Measurements from ENCODE around the gene C12orf57. TPM values are rescaled to one million over a fixed set of nuclear protein-coding genes. Genes with fewer than 3 reads are reported as not detected.

Gene C12orf57
- total and polyA plus RNA-seq, 2 of the 13 experiments (the other 11 are each of a cell fraction or from before 2014, with no cell fraction given), result 84.0 to 287 TPM

DNA sequence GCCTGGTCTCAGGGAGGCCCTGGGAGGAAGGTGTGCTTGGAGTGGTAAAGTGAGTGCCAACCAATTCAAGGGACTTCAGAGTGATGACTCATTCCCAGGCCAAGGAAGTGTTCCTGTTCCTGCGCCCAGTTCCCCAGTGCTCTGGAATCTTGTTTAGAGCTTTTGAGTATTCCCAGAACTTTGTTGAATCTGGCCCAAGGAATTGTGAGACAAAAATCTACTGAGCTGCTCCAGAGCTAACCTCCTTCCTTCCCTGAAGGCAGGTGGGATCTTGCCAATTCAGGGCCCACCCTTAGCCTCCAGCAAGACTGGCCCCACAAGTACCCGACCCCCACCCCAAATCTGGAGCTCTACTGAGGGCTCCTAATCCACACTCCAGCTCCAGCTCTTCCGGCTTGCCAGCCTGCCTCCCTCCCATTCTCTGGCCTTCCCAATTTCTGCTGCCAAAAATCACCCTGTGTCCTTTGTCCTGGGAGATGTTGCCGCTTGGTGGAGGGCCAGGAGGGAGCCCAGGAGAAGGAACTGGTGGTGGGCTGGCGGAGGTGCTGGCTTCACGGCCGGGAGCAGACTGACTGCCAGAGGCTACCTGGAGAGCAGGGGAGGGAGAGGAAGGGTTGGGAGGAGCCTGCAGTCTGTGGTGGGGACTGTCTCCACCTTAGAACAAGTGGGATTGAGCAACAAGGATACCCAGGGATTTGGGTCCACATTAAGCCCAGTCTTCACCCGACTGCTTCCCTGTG lies 18.1 kb upstream of the C12orf57 start (continued):
- TF ChIP-seq, protein P1, sequence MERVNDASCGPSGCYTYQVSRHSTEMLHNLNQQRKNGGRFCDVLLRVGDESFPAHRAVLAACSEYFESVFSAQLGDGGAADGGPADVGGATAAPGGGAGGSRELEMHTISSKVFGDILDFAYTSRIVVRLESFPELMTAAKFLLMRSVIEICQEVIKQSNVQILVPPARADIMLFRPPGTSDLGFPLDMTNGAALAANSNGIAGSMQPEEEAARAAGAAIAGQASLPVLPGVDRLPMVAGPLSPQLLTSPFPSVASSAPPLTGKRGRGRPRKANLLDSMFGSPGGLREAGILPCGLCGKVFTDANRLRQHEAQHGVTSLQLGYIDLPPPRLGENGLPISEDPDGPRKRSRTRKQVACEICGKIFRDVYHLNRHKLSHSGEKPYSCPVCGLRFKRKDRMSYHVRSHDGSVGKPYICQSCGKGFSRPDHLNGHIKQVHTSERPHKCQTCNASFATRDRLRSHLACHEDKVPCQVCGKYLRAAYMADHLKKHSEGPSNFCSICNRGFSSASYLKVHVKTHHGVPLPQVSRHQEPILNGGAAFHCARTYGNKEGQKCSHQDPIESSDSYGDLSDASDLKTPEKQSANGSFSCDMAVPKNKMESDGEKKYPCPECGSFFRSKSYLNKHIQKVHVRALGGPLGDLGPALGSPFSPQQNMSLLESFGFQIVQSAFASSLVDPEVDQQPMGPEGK (CRISPR knock-in tag; IDR thresholded peaks at IDR 0.05), result peak; percentile 28; the same call in 1 of the 2 replicates
- TF ChIP-seq CENPX (CRISPR knock-in tag; IDR thresholded peaks at IDR 0.05) (no peak), KMT2A (CRISPR knock-in tag; IDR thresholded peaks at IDR 0.05) (no peak), ZNF143 (CRISPR knock-in tag; IDR thresholded peaks at IDR 0.05) (no peak), RELA (CRISPR knock-in tag; IDR thresholded peaks at IDR 0.05) (no peak), ZNF383 (CRISPR knock-in tag; IDR thresholded peaks at IDR 0.05; ENCODE audit: borderline replicate concordance) (no peak), PAX8 (CRISPR knock-in tag; IDR thresholded peaks at IDR 0.05; ENCODE audit: borderline replicate concordance) (no peak), THAP11 (CRISPR knock-in tag; IDR thresholded peaks at IDR 0.05) (no peak), ZNF260 (CRISPR knock-in tag; IDR thresholded peaks at IDR 0.05; ENCODE audit: borderline replicate concordance, low read depth) (no peak), TBX2 (CRISPR knock-in tag; IDR thresholded peaks at IDR 0.05; ENCODE audit: borderline replicate concordance) (0 out of 2 replicates have a peak, but pooled peaks have one; percentile 32), MXD4 (CRISPR knock-in tag; IDR thresholded peaks at IDR 0.05) (no peak)
- TF ChIP-seq, protein P2, sequence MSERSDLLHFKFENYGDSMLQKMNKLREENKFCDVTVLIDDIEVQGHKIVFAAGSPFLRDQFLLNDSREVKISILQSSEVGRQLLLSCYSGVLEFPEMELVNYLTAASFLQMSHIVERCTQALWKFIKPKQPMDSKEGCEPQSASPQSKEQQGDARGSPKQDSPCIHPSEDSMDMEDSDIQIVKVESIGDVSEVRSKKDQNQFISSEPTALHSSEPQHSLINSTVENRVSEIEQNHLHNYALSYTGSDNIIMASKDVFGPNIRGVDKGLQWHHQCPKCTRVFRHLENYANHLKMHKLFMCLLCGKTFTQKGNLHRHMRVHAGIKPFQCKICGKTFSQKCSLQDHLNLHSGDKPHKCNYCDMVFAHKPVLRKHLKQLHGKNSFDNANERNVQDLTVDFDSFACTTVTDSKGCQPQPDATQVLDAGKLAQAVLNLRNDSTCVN (CRISPR knock-in tag; IDR thresholded peaks at IDR 0.05; ENCODE audit: borderline replicate concordance), result no peak
- TF ChIP-seq, protein P3, sequence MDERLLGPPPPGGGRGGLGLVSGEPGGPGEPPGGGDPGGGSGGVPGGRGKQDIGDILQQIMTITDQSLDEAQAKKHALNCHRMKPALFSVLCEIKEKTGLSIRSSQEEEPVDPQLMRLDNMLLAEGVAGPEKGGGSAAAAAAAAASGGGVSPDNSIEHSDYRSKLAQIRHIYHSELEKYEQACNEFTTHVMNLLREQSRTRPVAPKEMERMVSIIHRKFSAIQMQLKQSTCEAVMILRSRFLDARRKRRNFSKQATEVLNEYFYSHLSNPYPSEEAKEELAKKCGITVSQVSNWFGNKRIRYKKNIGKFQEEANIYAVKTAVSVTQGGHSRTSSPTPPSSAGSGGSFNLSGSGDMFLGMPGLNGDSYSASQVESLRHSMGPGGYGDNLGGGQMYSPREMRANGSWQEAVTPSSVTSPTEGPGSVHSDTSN (CRISPR knock-in tag; IDR thresholded peaks at IDR 0.05), result no peak
- TF ChIP-seq, protein P4, sequence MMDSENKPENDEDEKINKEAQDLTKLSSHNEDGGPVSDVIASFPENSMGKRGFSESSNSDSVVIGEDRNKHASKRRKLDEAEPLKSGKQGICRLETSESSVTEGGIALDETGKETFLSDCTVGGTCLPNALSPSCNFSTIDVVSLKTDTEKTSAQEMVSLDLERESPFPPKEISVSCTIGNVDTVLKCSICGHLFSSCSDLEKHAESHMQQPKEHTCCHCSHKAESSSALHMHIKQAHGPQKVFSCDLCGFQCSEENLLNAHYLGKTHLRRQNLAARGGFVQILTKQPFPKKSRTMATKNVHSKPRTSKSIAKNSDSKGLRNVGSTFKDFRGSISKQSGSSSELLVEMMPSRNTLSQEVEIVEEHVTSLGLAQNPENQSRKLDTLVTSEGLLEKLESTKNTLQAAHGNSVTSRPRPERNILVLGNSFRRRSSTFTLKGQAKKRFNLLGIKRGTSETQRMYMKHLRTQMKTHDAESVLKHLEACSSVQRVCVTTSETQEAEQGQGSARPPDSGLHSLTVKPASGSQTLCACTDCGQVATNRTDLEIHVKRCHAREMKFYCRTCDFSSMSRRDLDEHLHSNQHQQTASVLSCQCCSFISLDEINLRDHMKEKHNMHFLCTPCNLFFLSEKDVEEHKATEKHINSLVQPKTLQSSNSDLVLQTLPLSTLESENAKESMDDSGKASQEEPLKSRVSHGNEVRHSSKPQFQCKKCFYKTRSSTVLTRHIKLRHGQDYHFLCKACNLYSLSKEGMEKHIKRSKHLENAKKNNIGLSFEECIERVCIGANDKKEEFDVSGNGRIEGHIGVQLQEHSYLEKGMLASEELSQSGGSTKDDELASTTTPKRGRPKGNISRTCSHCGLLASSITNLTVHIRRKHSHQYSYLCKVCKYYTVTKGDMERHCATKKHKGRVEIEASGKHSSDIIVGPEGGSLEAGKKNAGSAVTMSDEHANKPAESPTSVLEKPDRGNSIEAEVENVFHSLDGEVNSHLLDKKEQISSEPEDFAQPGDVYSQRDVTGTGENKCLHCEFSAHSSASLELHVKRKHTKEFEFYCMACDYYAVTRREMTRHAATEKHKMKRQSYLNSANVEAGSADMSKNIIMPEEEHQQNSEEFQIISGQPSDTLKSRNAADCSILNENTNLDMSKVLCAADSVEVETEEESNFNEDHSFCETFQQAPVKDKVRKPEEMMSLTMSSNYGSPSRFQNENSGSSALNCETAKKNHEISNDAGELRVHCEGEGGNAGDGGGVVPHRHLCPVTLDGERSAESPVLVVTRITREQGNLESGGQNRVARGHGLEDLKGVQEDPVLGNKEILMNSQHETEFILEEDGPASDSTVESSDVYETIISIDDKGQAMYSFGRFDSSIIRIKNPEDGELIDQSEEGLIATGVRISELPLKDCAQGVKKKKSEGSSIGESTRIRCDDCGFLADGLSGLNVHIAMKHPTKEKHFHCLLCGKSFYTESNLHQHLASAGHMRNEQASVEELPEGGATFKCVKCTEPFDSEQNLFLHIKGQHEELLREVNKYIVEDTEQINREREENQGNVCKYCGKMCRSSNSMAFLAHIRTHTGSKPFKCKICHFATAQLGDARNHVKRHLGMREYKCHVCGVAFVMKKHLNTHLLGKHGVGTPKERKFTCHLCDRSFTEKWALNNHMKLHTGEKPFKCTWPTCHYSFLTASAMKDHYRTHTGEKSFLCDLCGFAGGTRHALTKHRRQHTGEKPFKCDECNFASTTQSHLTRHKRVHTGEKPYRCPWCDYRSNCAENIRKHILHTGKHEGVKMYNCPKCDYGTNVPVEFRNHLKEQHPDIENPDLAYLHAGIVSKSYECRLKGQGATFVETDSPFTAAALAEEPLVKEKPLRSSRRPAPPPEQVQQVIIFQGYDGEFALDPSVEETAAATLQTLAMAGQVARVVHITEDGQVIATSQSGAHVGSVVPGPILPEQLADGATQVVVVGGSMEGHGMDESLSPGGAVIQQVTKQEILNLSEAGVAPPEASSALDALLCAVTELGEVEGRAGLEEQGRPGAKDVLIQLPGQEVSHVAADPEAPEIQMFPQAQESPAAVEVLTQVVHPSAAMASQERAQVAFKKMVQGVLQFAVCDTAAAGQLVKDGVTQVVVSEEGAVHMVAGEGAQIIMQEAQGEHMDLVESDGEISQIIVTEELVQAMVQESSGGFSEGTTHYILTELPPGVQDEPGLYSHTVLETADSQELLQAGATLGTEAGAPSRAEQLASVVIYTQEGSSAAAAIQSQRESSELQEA (CRISPR knock-in tag; IDR thresholded peaks at IDR 0.05; ENCODE audit: not compliant biosample characterization), result no peak
- TF ChIP-seq, protein P5, sequence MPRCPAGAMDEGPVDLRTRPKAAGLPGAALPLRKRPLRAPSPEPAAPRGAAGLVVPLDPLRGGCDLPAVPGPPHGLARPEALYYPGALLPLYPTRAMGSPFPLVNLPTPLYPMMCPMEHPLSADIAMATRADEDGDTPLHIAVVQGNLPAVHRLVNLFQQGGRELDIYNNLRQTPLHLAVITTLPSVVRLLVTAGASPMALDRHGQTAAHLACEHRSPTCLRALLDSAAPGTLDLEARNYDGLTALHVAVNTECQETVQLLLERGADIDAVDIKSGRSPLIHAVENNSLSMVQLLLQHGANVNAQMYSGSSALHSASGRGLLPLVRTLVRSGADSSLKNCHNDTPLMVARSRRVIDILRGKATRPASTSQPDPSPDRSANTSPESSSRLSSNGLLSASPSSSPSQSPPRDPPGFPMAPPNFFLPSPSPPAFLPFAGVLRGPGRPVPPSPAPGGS (CRISPR knock-in tag; IDR thresholded peaks at IDR 0.05), result no peak
